Endothelial cell of umbilical vein (primary cell): Measurements from ENCODE around the gene CFTR.

Source experiments
- EZH2 ChIP-seq: IDR thresholded peaks from 2 replicates; pipeline ENCODE4 v1.6.1; 2012; ENCODE audit warnings: borderline replicate concordance, low read depth, mild to moderate bottlenecking, moderate library complexity, low read length, inconsistent platforms; ENCODE audit not compliant: severe bottlenecking
- MYC ChIP-seq: IDR thresholded peaks from one replicate; pipeline ENCODE4 v1.6.1; 2011; ENCODE audit warnings: mild to moderate bottlenecking, low read depth, low read length
- POLR2A ChIP-seq: IDR thresholded peaks from 2 replicates; pipeline ENCODE4 v1.6.1; 2012; ENCODE audit warnings: low read depth, mild to moderate bottlenecking, control low read depth, low read length
- POLR2AphosphoS5 ChIP-seq: IDR thresholded peaks from 2 replicates; pipeline ENCODE4 v1.6.1; 2012; ENCODE audit warnings: low read depth, mild to moderate bottlenecking, control low read depth, low read length, moderate library complexity; ENCODE audit not compliant: insufficient read depth
- TF ChIP-seq, protein P1 (sequence below), 2 donors: IDR thresholded peaks; 1 replicate in 1 of 2; 2 replicates in 1 of 2; pipeline ENCODE4 v1.5.1; 2011; ENCODE audit warnings: low read length in 2 of 2, mild to moderate bottlenecking in 2 of 2, moderate library complexity in 2 of 2, control low read depth in 1 of 2, inconsistent platforms in 1 of 2, low read depth in 1 of 2; ENCODE audit not compliant: insufficient read depth in 1 of 2; ENCODE audit errors: extremely low read depth in 1 of 2

DNA sequence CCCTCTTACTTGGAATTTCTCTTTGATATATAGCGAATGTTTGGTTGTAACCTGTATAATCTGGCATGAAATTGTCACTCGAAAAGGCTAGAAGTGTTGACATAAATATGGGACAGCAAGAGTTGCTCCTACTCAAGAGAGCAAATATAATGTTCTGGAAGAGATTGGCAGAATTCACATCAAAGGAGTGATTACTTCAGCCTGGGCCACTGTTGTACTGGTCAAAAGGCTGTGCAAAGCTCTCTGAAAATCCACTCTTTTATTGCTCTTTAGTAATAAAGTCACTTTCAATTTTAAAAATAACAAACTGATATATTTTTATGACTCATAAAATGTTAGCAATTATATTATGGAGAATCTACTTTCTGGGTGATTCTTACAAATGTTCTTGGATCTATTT lies 58.2 kb downstream of the CFTR start:
- TF ChIP-seq EZH2 = no peak
- TF ChIP-seq POLR2A = no peak
- TF ChIP-seq, protein P1, sequence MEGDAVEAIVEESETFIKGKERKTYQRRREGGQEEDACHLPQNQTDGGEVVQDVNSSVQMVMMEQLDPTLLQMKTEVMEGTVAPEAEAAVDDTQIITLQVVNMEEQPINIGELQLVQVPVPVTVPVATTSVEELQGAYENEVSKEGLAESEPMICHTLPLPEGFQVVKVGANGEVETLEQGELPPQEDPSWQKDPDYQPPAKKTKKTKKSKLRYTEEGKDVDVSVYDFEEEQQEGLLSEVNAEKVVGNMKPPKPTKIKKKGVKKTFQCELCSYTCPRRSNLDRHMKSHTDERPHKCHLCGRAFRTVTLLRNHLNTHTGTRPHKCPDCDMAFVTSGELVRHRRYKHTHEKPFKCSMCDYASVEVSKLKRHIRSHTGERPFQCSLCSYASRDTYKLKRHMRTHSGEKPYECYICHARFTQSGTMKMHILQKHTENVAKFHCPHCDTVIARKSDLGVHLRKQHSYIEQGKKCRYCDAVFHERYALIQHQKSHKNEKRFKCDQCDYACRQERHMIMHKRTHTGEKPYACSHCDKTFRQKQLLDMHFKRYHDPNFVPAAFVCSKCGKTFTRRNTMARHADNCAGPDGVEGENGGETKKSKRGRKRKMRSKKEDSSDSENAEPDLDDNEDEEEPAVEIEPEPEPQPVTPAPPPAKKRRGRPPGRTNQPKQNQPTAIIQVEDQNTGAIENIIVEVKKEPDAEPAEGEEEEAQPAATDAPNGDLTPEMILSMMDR (IDR thresholded peaks at IDR 0.05; ENCODE audit: extremely low read depth in 1 of 2, insufficient read depth in 1 of 2, low read depth in 1 of 2, low read length in 2 of 2) = no peak
- no peak for TF ChIP-seq POLR2AphosphoS5
- TF ChIP-seq MYC = no peak
